Esophagus mucosa (tissue), 1 donor: Measurements from ENCODE around the gene OSBP2. TPM values are rescaled to one million over a fixed set of nuclear protein-coding genes. Genes with fewer than 3 reads are reported as not detected.

Source experiments
- ATAC-seq: fragments of 200-7000 bp; cut with Tn5 transposase; one replicate; pipeline ENCODE4 v1.9.1; 2020
- total RNA-seq: library from RNA; stranded (reverse); gene quantifications from one replicate; pipeline ENCODE4 v1.2.4, GENCODE V29; 2023
- donor health status: DM: yes; HTN: yes; CAD: no.

The OSBP2 gene
- total RNA-seq, 1 donor from 2014 or later, result 3.0 TPM

- no peak for ATAC-seq
Observed at GRCh38 chr22:30884211-30885000, 189.7 kb downstream of the OSBP2 start.

DNA sequence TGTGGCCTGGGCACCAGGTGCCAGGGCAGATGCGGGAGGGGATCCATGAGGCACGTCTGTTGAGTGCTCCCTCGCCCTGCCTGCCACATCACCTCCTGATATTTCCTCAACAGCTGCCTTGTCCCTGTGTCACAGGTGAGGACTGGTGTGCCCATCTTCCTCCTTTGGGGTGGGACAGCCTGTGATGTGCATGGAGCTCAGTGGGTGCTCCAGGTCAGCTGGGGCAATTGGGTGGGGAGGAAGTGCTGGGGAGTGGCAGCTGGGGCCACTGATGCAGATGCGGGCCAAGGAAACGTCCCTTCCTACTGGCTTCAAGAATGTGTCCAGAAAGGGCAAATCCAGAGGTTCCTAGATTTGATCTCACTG lies 190.3 kb downstream of the OSBP2 start:
- ATAC-seq, result peak; percentile 43

DNA sequence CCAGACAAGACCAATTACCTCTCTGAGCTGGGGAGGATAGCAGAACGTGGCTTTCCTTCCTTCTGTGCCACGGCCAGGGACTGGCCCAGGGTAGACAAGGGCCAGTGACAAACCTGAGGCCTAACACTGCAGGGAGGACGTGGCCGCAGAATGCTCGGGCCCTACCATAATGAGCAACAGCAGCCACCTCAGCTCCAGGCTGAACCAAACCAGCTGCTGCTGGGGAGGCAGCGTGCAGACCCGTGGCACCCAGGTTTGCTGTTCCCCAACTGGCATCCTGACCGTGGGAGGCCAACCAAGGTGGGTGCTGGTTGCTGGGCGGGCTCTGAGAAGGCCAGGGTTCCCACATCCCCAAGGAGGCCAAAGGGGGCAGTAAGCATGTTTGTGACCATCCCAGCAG lies 190.9 kb downstream of the OSBP2 start:
- no peak for ATAC-seq

GRCh38 chr22:30887453-30887852 lies 192.8 kb downstream of the OSBP2 start:
- ATAC-seq, result no peak

DNA sequence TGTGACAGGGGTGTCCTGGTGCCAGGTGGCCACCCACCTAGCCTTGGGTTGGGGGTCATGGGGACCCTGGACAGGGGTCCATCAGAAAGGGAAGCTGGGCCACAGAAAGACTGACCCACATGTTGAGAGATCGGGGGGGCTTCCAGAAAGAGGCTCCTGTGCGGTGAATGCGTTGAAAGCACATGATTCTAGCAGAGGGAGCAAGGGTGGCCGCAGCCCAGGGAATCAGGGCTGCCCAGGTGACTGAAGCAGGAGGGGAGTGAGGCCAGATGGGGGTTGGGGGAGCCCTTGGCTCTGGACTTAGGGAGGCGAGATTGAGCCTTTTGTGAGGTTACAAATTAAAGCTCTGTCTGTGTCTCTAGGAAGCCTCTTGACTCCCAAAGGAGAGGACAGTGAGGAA lies 193.2 kb downstream of the OSBP2 start:
- no peak for ATAC-seq

DNA sequence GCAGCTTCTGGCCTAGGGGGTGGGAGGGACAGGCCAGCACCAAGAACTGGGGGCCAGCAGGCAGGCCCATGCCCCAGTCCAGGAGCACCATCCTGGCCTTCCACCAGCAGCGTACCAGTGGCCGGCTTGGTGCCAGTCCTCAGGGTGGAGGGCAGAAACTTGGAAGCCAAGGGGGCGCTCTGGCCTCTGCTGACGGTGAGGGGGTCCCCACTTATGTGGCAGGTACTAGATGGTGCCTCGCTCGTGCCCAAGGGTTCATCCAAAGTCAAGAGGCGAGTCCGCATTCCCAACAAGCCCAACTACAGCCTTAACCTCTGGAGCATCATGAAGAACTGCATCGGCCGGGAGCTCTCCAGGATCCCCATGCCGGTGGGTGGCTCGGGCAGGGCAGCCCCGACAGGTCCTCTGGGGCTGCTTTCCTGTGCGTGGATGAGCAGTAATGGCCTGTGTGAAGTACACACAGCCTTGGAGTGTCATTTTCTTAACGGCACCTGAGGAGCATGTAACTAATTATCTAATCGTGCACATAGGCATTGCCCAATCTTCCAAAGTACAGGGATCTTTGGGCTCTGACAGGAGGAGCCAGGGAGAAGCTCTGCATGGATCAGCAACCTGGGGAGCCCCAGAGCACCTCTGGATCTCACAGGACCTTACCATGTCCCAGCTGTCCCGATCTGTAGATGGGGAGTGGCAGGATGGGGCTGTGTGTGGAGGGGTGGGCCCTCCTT lies 194.8 kb downstream of the OSBP2 start:
- no peak for ATAC-seq

- ATAC-seq, result no peak
Observed at GRCh38 chr22:30889996-30890480, 195.4 kb downstream of the OSBP2 start.

GRCh38 chr22:30890686-30891442 lies 196.2 kb downstream of the OSBP2 start:
- ATAC-seq, result peak; percentile 77

DNA sequence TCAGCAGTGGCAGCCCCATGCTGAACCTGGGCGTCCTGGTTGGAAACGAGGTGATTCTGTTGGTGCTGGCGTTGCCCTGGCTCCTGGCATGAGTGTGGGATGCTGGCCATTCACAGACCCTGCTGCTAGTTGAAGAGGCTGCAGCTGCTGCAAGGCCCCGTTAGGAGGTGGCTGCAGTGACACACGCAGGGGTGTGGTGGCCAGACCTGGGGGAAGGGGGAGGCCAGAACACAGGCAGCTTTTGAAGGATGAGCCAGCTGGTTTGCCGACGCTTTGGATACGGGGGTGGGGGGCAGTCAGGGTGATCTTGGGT lies 196.7 kb downstream of the OSBP2 start:
- no peak for ATAC-seq

GRCh38 chr22:30891781-30892180 lies 197.1 kb downstream of the OSBP2 start:
- ATAC-seq, result no peak

GRCh38 chr22:30892286-30892685 lies 197.6 kb downstream of the OSBP2 start:
- no peak for ATAC-seq

- no peak for ATAC-seq
Observed at GRCh38 chr22:30892731-30893221, 198.1 kb downstream of the OSBP2 start.

GRCh38 chr22:30893434-30894370 lies 199.0 kb downstream of the OSBP2 start:
- no peak for ATAC-seq

GRCh38 chr22:30894371-30894740 lies 199.7 kb downstream of the OSBP2 start:
- no peak for ATAC-seq

GRCh38 chr22:30902496-30903357 lies 208.1 kb downstream of the OSBP2 start:
- ATAC-seq, result no peak

GRCh38 chr22:30903876-30904460 lies 209.3 kb downstream of the OSBP2 start:
- no peak for ATAC-seq

- no peak for ATAC-seq
Observed at GRCh38 chr22:30905696-30906341, 211.1 kb downstream of the OSBP2 start.

DNA sequence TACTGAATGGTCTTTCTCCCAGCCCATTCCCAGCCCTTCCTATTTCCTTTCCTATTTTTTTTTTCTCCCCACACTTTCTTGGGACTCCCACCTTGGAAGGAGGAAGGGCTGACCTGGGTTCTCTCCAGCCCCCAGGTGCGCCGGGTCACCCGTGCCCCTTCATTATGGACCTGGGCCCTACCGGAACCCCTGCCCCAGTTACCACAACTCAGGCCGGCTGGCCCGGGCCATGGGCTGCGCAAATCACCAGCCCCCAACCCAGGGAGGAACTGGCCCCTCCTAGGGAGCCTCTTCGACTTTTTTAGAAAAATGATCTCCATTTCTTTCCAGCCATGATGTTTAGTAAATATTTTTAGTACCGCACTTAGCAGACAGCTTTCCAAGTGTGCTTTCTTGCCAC lies 211.7 kb downstream of the OSBP2 start:
- no peak for ATAC-seq

- ATAC-seq, result no peak
Observed at GRCh38 chr22:30906946-30907345, 212.3 kb downstream of the OSBP2 start.

GRCh38 chr22:30908051-30908461 lies 213.4 kb downstream of the OSBP2 start:
- ATAC-seq, result no peak
